GM18873 (cell line): ENCODE measurements around the gene ZER1.
A peak's percentile ranks its signal among the peaks of the same experiment; 100 is the strongest.
"Not testable (repeated sequence)": the region's sequence is repeated elsewhere in the genome, so short reads cannot be mapped to it uniquely, and the experiment has no call there.

ENCODE experiments used
- ATAC-seq: cut with Tn5 transposase; IDR thresholded peaks from one replicate; pipeline ENCODE4 v1.9.1; 2021; ENCODE audit warnings: mild to moderate bottlenecking, moderate library complexity, moderate number of reproducible peaks; ENCODE audit not compliant: unreplicated experiment, low FRiP score

Gene ZER1

GRCh38 chr9:128788445-128788844 lies 16.7 kb upstream of the ZER1 start:
- no peak for ATAC-seq

- ATAC-seq, result no peak
These were observed 15.9 kb upstream of the ZER1 start for GRCh38 chr9:128787659-128788058.

DNA sequence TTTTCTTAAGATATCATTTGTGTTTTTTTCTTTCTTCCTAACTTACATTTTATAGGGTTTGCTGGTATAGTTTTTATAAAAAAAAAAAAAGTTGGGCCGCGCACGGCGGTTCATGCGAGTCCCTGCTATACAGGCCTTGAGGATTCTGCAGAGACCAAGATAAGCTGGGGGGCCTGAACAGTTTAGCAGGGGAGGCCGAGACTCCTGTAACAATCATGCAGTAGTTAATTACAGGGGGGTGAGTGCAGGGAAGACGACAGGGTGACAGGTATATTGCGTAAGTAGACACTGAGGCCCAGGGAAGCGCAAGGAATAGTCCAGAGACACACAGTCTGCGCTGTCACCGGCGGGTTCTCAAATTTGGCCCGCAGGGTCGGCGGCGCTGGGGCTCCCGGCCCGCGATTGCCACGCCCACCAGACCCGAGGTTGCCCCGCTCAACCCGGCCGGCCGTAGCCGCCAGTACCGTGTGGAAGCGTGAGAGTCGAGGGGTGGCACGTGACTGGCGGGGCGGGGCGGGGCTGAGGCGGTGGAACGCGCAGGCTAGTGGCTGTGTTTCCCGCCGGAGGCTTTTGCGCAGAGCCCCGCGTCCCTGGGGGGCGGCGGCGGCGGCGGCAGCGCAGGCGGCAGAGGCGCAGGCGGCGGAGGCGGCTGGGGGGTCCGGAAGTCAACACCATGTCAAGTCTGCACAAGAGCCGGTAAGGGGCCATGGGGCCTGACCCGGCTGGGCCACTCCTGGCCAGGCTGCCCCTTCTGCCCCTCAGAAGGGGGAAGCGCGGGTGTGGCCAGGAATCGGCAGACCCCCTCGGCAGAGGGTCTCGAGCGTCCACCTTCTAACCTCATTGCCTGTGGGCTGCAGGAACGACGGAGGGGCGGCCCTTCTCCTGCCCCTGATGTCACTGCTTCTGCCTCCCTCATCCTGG lies 15.2 kb upstream of the ZER1 start, which contains the start of gene TBC1D13:
Gene TBC1D13, plus strand, starts transcription at position 573 of the 921 bp plus-strand sequence. Its CDS starts 101 bp downstream, at position 674.
- ATAC-seq, result peak; percentile 77

GRCh38 chr9:128785427-128785826 lies 13.7 kb upstream of the ZER1 start:
- ATAC-seq, result no peak

- ATAC-seq, result no peak
These were observed 10.9 kb upstream of the ZER1 start for GRCh38 chr9:128782669-128783068.

DNA sequence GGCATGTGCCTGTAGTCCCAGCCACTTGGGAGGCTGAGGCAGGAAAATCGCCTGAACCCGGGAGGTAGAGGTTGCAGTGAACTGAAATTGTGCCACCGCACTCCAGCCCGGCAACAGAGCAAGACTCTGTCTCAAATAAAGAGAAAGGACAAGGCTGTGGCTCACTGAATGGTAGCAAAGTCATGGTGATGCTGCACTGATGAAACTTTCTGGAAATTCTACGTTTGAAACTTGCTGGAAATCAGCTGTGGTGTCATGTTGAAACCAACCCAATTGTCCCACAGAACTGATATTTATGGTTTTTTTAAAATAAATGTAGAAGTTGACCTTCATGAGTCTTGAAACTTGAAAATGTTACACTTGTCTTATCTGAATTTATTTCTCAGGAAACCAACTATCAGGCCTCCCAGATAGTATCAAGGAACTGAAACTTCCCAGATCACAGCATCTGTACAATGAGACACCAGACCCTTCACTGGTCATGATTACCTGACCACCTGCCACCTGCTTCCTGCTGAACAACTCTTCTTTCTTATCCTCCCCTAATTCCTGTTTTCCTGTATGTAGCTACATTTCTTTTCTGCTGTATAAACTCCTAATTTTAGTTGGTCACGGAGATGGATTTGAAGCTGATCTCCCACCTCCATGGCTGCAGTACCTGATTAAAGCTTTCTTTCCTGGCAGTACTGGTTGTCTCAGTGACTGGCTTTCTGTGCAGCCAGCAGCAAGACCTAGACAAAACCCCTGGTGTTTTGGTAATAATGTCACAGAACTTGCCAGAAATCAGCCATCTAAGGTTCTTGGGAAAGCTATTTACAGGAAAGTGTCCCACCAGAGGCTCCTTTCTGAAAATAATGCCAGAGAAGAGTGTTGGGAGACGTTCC lies 9.7 kb upstream of the ZER1 start:
- ATAC-seq, result no peak

- not testable (repeated sequence) for ATAC-seq
These were observed 8.4 kb upstream of the ZER1 start for GRCh38 chr9:128780093-128780492.

DNA sequence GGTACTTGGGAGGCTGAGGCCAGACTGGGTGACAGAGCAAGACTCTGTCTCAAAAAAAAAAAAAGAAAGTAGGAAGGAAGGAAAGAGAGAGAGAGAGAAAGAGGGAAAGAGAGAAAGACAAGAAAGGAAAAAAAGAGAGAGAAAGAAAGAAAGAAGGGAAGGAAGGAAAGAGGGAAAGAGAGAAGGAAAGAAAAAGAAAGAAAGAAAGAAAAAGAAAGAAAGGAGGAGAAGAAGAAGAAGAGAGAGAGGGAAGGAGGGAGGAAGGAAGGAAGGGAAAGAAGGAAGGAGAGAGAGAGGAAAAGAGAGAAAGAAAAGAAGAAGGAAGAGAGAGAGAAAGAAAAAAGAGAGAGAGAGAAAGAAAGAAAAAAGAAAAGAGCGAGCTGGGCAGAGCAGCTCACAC lies 3.1 kb upstream of the ZER1 start:
- no peak for ATAC-seq

DNA sequence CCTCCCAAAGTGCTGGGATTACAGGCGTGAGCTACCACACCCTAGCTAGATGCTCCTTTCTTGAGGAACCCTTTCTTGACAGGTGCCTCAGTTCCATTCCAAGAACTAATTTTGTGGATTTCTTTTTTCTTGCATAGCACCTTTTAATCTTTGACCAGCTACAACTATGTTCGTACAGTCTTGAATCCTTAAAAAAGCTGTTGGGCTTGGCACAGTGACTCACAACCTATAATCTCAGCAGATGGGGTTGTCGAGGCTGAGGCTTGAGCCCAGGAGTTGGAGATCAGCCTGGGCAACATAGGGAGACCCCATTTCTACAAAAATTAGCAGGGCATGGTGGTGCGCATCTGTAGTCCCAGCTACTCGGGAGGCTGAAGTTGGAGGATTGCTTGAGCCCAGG lies 1.3 kb upstream of the ZER1 start:
- ATAC-seq, result no peak

GRCh38 chr9:128771094-128771721 lies 519 bp downstream of the ZER1 start:
- ATAC-seq, result peak; percentile 13

DNA sequence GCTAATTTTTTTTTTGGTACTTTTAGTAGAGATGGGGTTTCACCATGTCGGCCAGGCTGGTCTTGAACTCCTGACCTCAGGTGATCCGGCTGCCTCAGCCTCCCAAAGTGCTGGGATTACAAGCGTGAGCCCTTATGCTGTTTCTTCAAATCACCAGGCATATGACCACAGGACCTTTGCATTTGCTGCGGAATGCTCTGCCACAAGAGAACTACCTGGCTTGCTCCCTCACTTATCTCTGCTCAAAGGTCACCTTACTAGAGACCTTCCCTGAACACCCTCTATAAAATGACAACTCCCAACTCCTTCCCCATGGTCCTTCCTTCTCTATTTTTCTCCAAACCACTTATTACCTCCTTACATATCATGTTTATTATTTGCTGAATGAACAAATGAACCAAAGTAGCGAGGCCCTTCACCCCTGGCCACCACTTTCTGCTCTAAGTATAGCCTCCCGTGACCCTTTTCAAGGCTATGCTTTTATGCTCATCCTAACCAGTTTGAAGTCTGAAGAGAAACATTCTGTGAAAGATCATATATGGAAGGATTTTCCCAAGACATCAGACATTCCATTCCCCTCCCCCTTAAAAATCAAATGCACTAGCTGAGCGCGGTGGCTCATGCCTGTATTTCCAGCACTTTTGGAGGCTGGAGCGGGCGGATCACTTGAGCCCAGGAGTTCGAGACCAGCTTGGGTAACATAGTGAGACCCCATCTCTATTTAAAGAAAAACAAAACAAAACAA lies 1.3 kb downstream of the ZER1 start:
- ATAC-seq, result no peak

- ATAC-seq, result no peak
These were observed 3.1 kb downstream of the ZER1 start for GRCh38 chr9:128768606-128769005.

DNA sequence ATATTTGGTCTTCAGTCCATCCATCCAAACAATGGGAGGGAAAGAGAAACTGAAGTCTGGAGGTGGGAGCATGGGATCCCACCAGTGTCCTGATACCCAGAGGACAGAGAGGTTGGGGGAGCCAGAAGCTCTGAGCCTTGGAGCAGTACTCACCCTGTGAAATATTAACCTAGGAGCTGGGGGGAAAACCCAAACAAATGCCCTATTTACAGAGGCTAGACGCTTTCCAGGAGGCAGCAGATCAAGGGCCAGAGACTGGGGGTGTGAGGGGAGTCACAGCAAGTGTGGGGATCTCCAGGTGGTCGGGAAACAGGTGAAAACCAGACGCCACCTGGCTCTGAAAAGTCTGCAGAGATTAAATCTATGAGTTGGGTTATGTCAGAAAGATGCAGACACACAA lies 6.2 kb downstream of the ZER1 start:
- ATAC-seq, result no peak

DNA sequence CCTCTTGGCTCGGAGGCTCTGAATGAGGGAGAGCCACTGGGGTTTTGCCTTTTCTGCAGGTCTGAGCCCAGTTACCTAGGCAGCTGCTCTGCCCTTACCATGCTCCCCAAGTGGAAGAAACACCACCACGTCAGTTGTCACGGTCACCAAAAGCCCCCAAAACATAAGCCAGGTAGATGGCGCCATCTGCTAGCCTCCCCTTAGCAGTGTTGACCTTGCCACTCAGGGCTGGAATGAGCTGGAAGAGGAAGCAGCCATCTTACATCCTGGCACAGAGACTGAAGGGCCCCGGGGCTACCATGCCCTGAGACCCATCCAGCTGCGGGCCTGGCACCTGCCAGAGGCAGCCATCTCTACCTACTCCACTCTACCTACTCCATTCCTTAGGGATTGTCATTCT lies 7.4 kb downstream of the ZER1 start:
- ATAC-seq, result no peak

- ATAC-seq, result no peak
These were observed 8.9 kb downstream of the ZER1 start for GRCh38 chr9:128762671-128763449.

DNA sequence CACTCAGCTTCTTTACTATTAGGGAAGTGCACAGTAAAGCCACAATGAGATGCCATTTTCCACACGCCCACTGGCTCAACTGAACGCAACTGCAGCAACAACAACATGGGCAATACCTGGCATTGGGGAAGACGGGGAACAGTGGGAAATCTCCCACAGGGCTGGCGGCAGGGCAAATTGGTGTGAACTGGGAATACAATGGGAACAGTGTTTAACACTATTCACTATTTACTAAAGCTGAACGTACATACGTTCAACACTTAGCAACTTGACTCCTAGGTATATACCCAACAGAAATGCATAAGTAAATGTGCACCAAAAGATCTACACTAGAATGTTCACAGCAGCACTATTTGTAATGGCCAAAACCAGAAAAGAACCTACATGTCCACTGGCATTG lies 14.1 kb downstream of the ZER1 start:
- no peak for ATAC-seq

GRCh38 chr9:128753627-128754026 lies 18.1 kb downstream of the ZER1 start:
- no peak for ATAC-seq

DNA sequence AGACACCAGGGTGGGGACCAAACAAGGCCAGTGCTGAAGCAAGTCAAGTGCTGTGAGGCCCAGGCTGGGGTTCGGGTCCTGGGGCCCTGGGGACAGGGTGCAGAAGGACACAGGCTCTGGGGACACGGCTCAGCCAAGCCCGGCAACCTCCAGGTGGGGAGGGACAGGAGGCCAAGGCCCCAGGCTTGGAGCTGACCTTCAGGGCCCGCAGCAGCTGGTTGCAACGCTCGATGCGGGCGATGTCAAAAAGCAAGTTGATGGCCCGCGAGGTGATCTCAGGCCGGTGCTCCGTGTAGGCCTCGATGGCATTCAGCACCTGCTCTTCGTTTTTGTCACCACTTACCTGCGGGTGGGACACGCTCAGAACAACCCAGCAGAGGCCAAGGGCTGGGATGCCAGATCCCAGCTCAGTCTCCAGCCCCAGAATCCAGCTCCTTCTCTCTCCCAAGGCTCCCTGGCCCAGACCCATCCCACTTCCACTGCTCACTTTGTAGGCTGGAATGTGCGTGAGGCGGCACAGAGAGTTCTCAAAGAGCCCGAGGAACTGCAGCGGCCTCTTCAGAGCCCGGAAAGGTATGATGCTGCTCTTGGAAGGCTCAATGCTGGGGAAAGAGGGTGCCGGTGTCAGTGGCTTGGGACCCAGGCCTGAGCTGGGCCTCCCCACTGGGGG lies 20.7 kb downstream of the ZER1 start:
- no peak for ATAC-seq

- ATAC-seq, result no peak
These were observed 24.5 kb downstream of the ZER1 start for GRCh38 chr9:128747241-128747640.
